Measurements from ENCODE around the gene PHF20. TPM values are rescaled to one million over a fixed set of nuclear protein-coding genes. Genes with fewer than 3 reads are reported as not detected.
"Not testable (repeated sequence)": the region's sequence is repeated elsewhere in the genome, so short reads cannot be mapped to it uniquely, and the experiment has no call there.

The PHF20 gene
- total RNA-seq, 2 experiments from 2014 or later, result 39.8 to 46.0 TPM

DNA sequence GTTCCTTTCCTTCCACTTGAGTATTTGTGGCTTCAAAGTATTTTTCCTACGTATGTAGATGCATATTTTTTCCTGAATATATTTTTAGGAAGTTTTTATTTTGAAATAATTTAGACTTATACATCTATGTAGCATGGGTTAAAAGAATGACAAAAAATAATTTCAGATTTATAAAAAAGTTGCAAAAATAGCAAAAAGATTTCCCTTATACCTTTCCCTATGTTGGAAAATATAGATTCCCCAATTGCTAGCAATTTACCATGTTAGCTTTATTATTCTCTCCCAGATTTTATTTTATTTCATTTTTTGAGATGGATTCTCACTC lies 112.7 kb downstream of the PHF20 start:
- intact Hi-C loops (cut with micrococcal nuclease), result loop anchor here (1.0 kb wide), 5 partner anchors 145 to 421 kb away; partner anchors contain the start of genes NFS1 and ROMO1
- CTCF ChIA-PET, result interaction anchor here (0.7 to 2.3 kb wide), 7 partner anchors 9 to 394 kb away, joined by 3 to 7 read pairs (median 3); no protein-coding TSS in a partner anchor
- Mint-ChIP-seq H3K4me1 (ENCODE audit: low read depth) (peaks cover 10% of the 10 kb centered on the region), H3K36me3 (ENCODE audit: low read depth) (no peaks in the 10 kb centered on the region), H3K9me3 (no peaks in the 10 kb centered on the region), H3K4me3 (no peak overlapping the region), H3K27me3 (ENCODE audit: low read depth) (no peaks in the 10 kb centered on the region), H3K27ac (no peak overlapping the region)
- DNase-seq, result no peak

DNA sequence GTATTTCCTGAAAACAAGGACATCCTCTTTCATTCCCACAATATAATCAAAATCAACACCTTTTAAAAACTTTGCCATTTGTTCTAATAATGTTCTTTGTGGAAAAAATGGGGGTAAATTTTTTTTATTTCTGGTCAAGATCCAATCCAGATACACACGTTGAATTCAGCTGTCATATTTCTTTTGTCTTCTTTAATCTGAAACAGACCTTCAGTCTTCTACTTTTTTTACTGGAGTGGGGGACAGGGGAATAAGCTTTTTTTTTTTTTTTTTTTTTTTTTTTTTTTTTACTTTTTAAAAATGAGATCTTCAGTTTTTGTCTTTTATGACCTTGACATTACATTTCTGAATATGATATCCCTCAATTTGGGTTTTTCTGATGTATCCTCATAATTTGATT lies 113.4 kb downstream of the PHF20 start:
- CTCF ChIA-PET, result interaction anchor here (0.6 to 2.3 kb wide), 5 partner anchors 9 to 219 kb away, joined by 3 to 7 read pairs (median 6); no protein-coding TSS in a partner anchor
- peaks cover 6% of the 10 kb centered on the region for H3K4me1 Mint-ChIP-seq (ENCODE audit: low read depth)
- no peak for DNase-seq
- H3K36me3 Mint-ChIP-seq (ENCODE audit: low read depth), result no peaks in the 10 kb centered on the region
- H3K9me3 Mint-ChIP-seq, result no peaks in the 10 kb centered on the region
- intact Hi-C loops (cut with micrococcal nuclease), result no loop called here
- H3K27ac Mint-ChIP-seq, result no peak overlapping the region
- no peak overlapping the region for H3K4me3 Mint-ChIP-seq
- no peaks in the 10 kb centered on the region for H3K27me3 Mint-ChIP-seq (ENCODE audit: low read depth)

DNA sequence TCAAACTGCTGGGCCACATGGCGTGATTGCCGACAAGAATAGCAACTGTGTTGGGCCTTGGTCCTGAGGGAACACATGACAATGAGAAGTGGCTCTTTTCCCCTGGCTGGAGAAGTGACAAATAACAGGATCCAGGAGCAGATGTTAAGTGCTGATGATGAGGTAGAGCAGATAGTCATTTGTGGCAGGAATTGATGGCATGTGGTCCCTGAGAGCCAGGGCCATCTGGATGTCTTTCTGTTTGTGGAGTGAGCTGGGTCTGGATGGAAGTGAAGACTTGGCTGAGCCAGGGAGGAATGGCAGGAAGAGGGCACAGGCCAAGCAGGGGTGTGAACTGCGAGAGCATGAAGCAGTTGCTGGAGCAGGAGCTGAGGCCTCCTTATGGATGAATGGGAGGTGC lies 114.7 kb downstream of the PHF20 start:
- intact Hi-C loops (cut with micrococcal nuclease), result no loop called here
- Mint-ChIP-seq H3K27ac (peak overlapping the region; percentile 17), H3K36me3 (ENCODE audit: low read depth) (no peaks in the 10 kb centered on the region), H3K4me1 (ENCODE audit: low read depth) (peaks cover 9% of the 10 kb centered on the region), H3K9me3 (no peaks in the 10 kb centered on the region), H3K27me3 (ENCODE audit: low read depth) (no peaks in the 10 kb centered on the region), H3K4me3 (no peak overlapping the region)
- no peak for DNase-seq
- CTCF ChIA-PET, result no interaction called here

DNA sequence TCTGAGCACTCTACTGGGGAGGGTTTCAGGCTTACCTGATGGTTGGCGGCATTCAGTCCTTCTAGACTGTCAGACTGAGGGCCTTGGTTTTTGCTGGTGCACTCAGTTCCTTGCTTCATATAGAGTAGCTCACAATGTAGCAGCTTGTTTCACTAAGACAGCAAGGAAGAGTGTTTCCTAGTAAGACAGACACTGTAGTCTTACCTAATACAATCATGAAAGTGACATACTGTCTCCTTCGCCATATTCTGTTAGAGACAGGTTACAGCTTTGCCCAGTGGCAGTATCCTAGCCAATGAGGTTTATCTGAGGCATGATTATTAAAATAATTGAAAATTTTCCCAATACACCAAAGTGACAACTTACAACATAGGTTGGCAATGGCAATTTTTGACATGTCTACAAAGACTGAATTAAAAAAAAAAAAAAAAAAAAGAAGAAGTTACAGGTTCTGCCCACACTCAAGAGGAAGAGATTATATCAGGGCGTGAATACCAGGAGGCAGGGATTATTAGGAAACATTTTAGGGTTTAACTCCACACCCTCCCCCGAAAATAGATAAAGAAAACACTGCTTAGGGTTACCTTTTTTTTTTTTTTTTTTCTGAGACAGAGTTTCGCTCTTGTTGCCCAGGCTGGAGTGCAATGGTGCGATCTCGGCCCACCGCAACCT lies 115.7 kb downstream of the PHF20 start:
- no peak for DNase-seq
- Mint-ChIP-seq H3K27ac (no peak overlapping the region), H3K4me3 (no peak overlapping the region), H3K9me3 (no peaks in the 10 kb centered on the region), H3K4me1 (ENCODE audit: low read depth) (peaks cover 9% of the 10 kb centered on the region), H3K27me3 (ENCODE audit: low read depth) (no peaks in the 10 kb centered on the region), H3K36me3 (ENCODE audit: low read depth) (no peaks in the 10 kb centered on the region)
- CTCF ChIA-PET, result interaction anchor here (0.6 to 0.7 kb wide), 2 partner anchors 109 to 123 kb away, joined by 3 to 8 read pairs; no protein-coding TSS in a partner anchor
- intact Hi-C loops (cut with micrococcal nuclease), result no loop called here

DNA sequence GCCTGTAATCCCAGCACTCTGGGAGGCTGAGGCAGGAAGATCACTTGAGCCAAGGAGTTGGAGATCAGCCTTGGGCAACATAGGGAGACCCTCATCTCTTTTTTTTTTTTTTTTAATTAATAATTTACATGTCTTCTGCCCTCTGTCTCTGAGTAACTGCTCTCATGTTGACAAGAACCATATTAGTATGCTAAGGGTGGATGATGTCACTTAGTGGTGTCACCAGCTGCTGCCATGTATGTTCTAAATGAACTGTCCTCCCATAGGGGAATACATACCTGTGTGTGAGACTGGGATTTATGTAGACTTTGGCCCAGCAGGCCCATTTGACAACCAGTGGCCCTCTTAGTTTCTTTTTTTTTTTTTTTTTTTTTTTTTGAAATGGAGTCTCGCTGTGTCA lies 116.8 kb downstream of the PHF20 start:
- H3K4me3 Mint-ChIP-seq, result no peak overlapping the region
- H3K27me3 Mint-ChIP-seq (ENCODE audit: low read depth), result no peaks in the 10 kb centered on the region
- intact Hi-C loops (cut with micrococcal nuclease), result no loop called here
- DNase-seq, result no peak
- peaks cover 16% of the 10 kb centered on the region for H3K4me1 Mint-ChIP-seq (ENCODE audit: low read depth)
- H3K27ac Mint-ChIP-seq, result peak overlapping the region; percentile 36
- CTCF ChIA-PET, result no interaction called here
- no peaks in the 10 kb centered on the region for H3K36me3 Mint-ChIP-seq (ENCODE audit: low read depth)
- H3K9me3 Mint-ChIP-seq, result no peaks in the 10 kb centered on the region

DNA sequence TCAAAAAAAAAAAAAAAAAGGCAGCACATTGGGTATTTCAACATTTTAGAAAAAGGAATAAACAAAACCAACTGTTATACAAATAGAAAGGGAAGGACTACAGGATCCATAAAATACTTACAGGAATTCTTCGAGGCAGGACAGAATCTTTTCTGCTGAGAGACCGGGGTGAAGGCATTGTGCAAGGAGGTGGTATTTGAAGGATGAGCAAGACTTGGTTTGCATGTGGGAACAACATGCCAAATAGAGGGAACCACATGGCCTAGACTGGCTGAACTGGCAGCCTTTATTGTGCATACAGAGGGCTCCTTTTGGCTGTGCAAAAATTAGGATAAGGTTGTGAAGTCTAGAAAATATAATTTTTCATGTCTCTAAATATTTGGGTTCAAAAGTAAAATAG lies 119.6 kb downstream of the PHF20 start:
- intact Hi-C loops (cut with micrococcal nuclease), result no loop called here
- Mint-ChIP-seq H3K27ac (no peak overlapping the region), H3K9me3 (no peaks in the 10 kb centered on the region), H3K4me3 (no peak overlapping the region), H3K4me1 (ENCODE audit: low read depth) (peaks cover 16% of the 10 kb centered on the region), H3K27me3 (ENCODE audit: low read depth) (no peaks in the 10 kb centered on the region), H3K36me3 (ENCODE audit: low read depth) (peaks cover 1% of the 10 kb centered on the region)
- no peak for DNase-seq
- CTCF ChIA-PET, result no interaction called here

DNA sequence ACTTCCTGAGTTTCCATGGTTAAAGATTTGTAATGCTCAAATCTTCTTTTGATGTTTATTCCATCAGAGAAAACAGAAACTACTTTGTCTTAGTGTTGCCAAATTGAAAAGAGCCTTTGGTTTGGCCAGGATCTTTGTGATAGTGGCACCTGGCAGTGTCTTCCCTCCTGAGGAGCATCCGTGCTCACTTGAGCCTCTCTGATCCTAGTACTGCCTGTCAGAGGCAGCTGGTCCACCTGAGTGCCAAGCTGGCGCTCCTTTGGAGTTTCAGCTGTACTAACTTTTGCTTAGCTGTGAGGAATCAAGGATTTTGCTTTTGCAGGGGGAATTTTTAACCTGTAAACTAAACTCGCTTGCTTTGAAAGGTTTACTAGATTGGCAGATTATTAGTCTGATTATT lies 121.1 kb downstream of the PHF20 start:
- intact Hi-C loops (cut with micrococcal nuclease), result no loop called here
- Mint-ChIP-seq H3K27ac (no peak overlapping the region), H3K27me3 (ENCODE audit: low read depth) (no peaks in the 10 kb centered on the region), H3K4me1 (ENCODE audit: low read depth) (peaks cover 16% of the 10 kb centered on the region), H3K36me3 (ENCODE audit: low read depth) (peaks cover 3% of the 10 kb centered on the region), H3K9me3 (no peaks in the 10 kb centered on the region), H3K4me3 (no peak overlapping the region)
- DNase-seq, result no peak
- CTCF ChIA-PET, result interaction anchor here (0.6 to 2.0 kb wide), 4 partner anchors 8 to 467 kb away, joined by 3 to 7 read pairs (median 4); no protein-coding TSS in a partner anchor

DNA sequence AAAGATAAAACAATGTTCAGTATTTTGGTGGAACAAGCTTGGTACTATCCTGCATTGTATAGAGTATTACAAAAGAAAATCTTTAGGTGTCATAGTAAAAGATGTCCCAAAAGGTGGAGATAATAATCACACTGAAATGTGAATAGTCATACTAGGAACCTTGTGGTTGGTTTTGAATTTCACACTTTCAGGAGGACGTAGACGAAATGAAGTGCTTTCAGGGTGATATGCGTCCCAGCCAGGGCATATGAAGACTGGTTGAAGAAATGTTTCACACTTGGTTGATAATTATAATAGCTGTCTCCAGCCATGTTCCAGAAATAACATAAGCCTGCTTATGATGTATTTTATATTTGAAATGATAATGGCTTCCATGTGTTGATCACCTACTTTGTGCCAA lies 122.1 kb downstream of the PHF20 start:
- intact Hi-C loops (cut with micrococcal nuclease), result no loop called here
- H3K9me3 Mint-ChIP-seq, result no peaks in the 10 kb centered on the region
- peaks cover 16% of the 10 kb centered on the region for H3K4me1 Mint-ChIP-seq (ENCODE audit: low read depth)
- CTCF ChIA-PET, result interaction anchor here (0.6 to 2.0 kb wide), 2 partner anchors 9 to 244 kb away, joined by 4 to 7 read pairs; no protein-coding TSS in a partner anchor
- no peak overlapping the region for H3K27ac Mint-ChIP-seq
- no peaks in the 10 kb centered on the region for H3K27me3 Mint-ChIP-seq (ENCODE audit: low read depth)
- DNase-seq, result no peak
- no peak overlapping the region for H3K4me3 Mint-ChIP-seq
- peaks cover 3% of the 10 kb centered on the region for H3K36me3 Mint-ChIP-seq (ENCODE audit: low read depth)

DNA sequence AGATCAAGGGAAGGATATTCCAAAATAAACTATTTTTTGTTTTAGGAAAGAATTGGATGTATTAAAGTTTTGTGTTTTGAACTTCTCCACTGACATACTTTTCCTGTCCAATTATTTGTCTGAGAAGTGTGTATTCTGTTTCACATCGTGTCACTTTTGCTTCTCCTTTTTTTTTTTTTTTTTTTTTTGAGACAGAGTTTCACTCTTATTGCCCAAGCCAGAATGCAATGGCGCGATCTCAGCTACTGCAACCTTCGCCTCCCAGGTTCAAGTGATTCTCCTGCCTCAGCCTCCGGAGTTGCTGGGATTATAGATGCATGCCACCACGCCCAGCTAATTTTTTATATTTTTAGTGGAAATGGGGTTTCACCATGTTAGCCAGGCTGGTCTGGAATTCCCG lies 123.7 kb downstream of the PHF20 start:
- H3K4me3 Mint-ChIP-seq; H3K27ac Mint-ChIP-seq; intact Hi-C loops (cut with micrococcal nuclease); DNase-seq; H3K9me3 Mint-ChIP-seq; H3K36me3 Mint-ChIP-seq (ENCODE audit: low read depth); H3K27me3 Mint-ChIP-seq (ENCODE audit: low read depth): not testable (repeated sequence)
- peaks cover 16% of the 10 kb centered on the region for H3K4me1 Mint-ChIP-seq (ENCODE audit: low read depth)
- CTCF ChIA-PET, result interaction anchor here (0.6 kb wide), 1 partner anchor 10 kb away, joined by 4 read pairs; no protein-coding TSS in a partner anchor

DNA sequence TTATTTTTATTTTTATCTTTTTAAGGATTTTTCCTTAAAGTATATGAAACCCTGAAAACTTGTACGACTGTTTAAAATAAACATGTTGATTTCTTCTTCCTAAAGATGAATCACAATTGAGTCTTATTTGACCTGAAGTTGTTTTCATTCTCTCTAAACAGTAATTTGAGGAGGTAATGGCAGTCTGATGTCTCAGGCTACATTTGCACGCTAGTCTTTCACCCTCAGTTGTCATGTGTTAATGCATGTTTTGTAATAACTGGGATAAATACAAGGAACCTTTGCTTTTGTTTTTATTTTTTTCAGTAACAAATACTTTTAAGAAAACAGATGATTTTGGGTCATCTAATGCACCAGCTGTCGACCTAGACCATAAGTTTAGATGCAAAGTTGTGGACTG lies 127.2 kb downstream of the PHF20 start:
- CTCF ChIA-PET, result no interaction called here
- no peak overlapping the region for H3K27ac Mint-ChIP-seq
- no peak overlapping the region for H3K4me3 Mint-ChIP-seq
- peaks cover 5% of the 10 kb centered on the region for H3K4me1 Mint-ChIP-seq (ENCODE audit: low read depth)
- no peaks in the 10 kb centered on the region for H3K9me3 Mint-ChIP-seq
- no peak for DNase-seq
- peaks cover 3% of the 10 kb centered on the region for H3K36me3 Mint-ChIP-seq (ENCODE audit: low read depth)
- H3K27me3 Mint-ChIP-seq (ENCODE audit: low read depth), result no peaks in the 10 kb centered on the region
- intact Hi-C loops (cut with micrococcal nuclease), result no loop called here

DNA sequence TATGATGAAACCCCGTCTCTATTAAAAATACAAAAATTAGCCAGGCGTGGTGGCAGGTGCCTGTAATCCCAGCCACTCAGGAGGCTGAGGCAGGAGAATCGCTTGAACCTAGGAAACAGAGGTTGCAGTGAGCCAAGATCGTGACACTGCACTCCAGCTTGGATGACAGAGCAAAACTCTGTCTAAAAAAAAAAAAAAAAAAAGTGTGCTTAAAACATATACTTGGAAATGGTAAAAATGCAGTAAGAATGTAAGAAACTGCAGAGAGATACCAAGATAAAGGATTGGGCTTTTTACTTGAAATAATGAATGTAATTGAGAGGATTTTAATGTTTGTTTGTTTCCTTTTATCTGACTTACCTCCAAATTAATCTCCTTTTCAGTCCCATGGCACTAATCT lies 129.4 kb downstream of the PHF20 start:
- intact Hi-C loops (cut with micrococcal nuclease); CTCF ChIA-PET; H3K9me3 Mint-ChIP-seq; DNase-seq; H3K27ac Mint-ChIP-seq; H3K36me3 Mint-ChIP-seq (ENCODE audit: low read depth); H3K4me1 Mint-ChIP-seq (ENCODE audit: low read depth); H3K27me3 Mint-ChIP-seq (ENCODE audit: low read depth); H3K4me3 Mint-ChIP-seq: not testable (repeated sequence)

DNA sequence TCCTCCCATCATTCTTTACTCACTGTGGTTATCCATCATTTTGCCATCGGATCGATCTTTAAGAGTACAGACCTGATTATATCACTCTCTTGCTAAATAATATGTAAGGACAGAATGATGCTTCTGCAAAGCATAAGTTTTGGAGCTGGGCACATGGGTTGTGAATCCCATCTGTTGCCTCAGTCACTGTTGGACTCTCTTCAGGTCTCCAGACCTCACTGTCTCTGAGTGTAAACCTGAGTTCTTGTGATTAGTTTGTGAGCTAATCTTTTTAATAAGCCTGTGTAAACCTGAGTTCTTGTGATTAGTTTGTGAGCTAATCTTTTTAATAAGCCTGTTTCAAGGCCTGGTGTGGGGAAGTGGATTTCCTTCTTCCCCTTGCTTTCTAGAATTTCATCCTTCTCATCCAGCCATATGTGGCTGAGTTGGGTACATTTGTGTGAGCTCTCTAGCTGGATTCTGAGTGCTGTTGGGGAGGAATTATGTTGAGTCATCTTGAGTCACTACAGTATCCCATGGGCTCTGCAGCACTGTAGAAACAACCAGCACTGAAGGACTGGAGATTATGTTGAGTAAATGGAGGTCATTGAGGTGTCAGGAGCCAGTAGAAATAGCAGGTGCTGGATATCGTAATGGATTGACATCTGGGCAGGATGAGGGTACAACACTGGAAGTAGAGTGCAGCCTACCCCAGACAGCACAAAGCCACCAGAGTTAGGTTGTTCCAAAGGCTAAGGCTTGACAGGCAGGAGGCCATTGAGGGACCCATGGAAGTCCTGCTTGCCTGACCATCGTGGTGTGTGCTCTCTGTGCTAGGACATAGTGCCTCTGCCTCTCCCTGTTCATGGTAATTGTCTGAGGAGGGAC lies 130.1 kb downstream of the PHF20 start:
- Mint-ChIP-seq H3K27me3 (ENCODE audit: low read depth) (no peaks in the 10 kb centered on the region), H3K9me3 (no peaks in the 10 kb centered on the region), H3K36me3 (ENCODE audit: low read depth) (peaks cover 7% of the 10 kb centered on the region), H3K4me3 (no peak overlapping the region), H3K4me1 (ENCODE audit: low read depth) (peaks cover 9% of the 10 kb centered on the region), H3K27ac (no peak overlapping the region)
- no peak for DNase-seq
- CTCF ChIA-PET, result interaction anchor here (0.5 to 0.6 kb wide), 2 partner anchors 53 to 148 kb away, joined by 3 to 4 read pairs; partner anchors contain the start of gene SCAND1
- intact Hi-C loops (cut with micrococcal nuclease), result no loop called here

Measured in activated naive CD4-positive, alpha-beta T cell treated with anti-CD3 and anti-CD28 coated beads for 36 hours (primary cell).